Neuronal stem cell (in vitro differentiated cells): ENCODE measurements around the gene THSD4.
A peak's percentile ranks its signal among the peaks of the same experiment; 100 is the strongest.

ENCODE experiments used
- DNase-seq: peaks from one replicate; pipeline ENCODE4 v3.0.0-alpha.2; 2013; ENCODE audit warnings: low spot score
- H2AFZ ChIP-seq: one replicate; pipeline ENCODE4 v1.6.1; 2013; ENCODE audit warnings: mild to moderate bottlenecking, low read length, inconsistent platforms
- H2AK5ac ChIP-seq: 2 replicates; pipeline ENCODE4 v1.6.1; 2013; ENCODE audit warnings: low read depth, mild to moderate bottlenecking, inconsistent platforms, low read length, moderate library complexity, mixed read lengths
- H2BK120ac ChIP-seq: 2 replicates; pipeline ENCODE4 v1.6.1; 2013; ENCODE audit warnings: low read depth, mild to moderate bottlenecking, inconsistent platforms, low read length, moderate library complexity, mixed read lengths
- H2BK12ac ChIP-seq: one replicate; pipeline ENCODE4 v1.6.1; 2013; ENCODE audit warnings: low read length, inconsistent platforms
- H2BK15ac ChIP-seq: 2 replicates; pipeline ENCODE4 v1.6.1; 2013; ENCODE audit warnings: mild to moderate bottlenecking, low read length, inconsistent platforms, mixed read lengths
- H2BK5ac ChIP-seq: one replicate; pipeline ENCODE4 v1.6.1; 2013; ENCODE audit warnings: inconsistent platforms, mild to moderate bottlenecking, low read length, moderate library complexity
- H3K14ac ChIP-seq: one replicate; pipeline ENCODE4 v1.6.1; 2013; ENCODE audit warnings: low read length, inconsistent platforms
- H3K18ac ChIP-seq: 2 replicates; pipeline ENCODE4 v1.6.1; 2013; ENCODE audit warnings: low read length, inconsistent platforms
- H3K23ac ChIP-seq: 2 replicates; pipeline ENCODE4 v1.6.1; 2013; ENCODE audit warnings: low read depth, mild to moderate bottlenecking, mixed read lengths, low read length, inconsistent platforms; ENCODE audit not compliant: poor library complexity
- H3K27ac ChIP-seq: replicated peaks from 3 replicates; pipeline ENCODE4 v1.5.1; 2013; ENCODE audit warnings: low read length, inconsistent platforms
- H3K27me3 ChIP-seq, 3 experiments: 2 replicates each; pipeline ENCODE4 v1.6.1; 2013; ENCODE audit warnings: low read length in 3 of 3, mild to moderate bottlenecking in 2 of 3, inconsistent platforms in 1 of 3, low read depth in 1 of 3, mixed read lengths in 1 of 3, moderate library complexity in 1 of 3; ENCODE audit not compliant: control insufficient read depth in 3 of 3, insufficient read depth in 3 of 3
- H3K36me3 ChIP-seq, 2 donors: replicated peaks in 1 of 2; 2 replicates each; pipeline ENCODE4 v1.6.1; 2013; ENCODE audit warnings: low read length in 2 of 2; ENCODE audit not compliant: control insufficient read depth in 2 of 2, insufficient read depth in 2 of 2
- H3K4ac ChIP-seq: 2 replicates; pipeline ENCODE4 v1.6.1; 2013; ENCODE audit warnings: inconsistent platforms, mild to moderate bottlenecking, low read length, moderate library complexity
- H3K4me1 ChIP-seq, 2 donors: 1 replicate in 1 of 2; 2 replicates in 1 of 2; pipeline ENCODE4 v1.6.1; 2013; ENCODE audit warnings: low read length in 2 of 2, low read depth in 1 of 2; ENCODE audit not compliant: control insufficient read depth in 2 of 2, insufficient read depth in 1 of 2
- H3K4me2 ChIP-seq: one replicate; pipeline ENCODE4 v1.6.1; 2013; ENCODE audit warnings: mild to moderate bottlenecking, low read length, inconsistent platforms; ENCODE audit not compliant: insufficient read depth, poor library complexity, severe bottlenecking
- H3K4me3 ChIP-seq, 2 donors: 2 replicates each; pipeline ENCODE4 v1.5.1; 2013; ENCODE audit warnings: low read length in 2 of 2, mild to moderate bottlenecking in 2 of 2, inconsistent platforms in 1 of 2, moderate library complexity in 1 of 2
- H3K79me1 ChIP-seq: one replicate; pipeline ENCODE4 v1.6.1; 2013; ENCODE audit warnings: low read depth, mild to moderate bottlenecking, inconsistent platforms, low read length, moderate library complexity
- H3K9ac ChIP-seq: one replicate; pipeline ENCODE4 v1.6.1; 2013; ENCODE audit warnings: mild to moderate bottlenecking, low read depth, low read length, inconsistent platforms; ENCODE audit not compliant: poor library complexity
- H3K9me3 ChIP-seq, 2 donors: replicated peaks in 1 of 2; 2 replicates each; pipeline versions ENCODE3 to v1.6.1; 2013; ENCODE audit warnings: low read length in 2 of 2, mild to moderate bottlenecking in 2 of 2, inconsistent platforms in 1 of 2, low read depth in 1 of 2, mixed read lengths in 1 of 2, moderate library complexity in 1 of 2; ENCODE audit not compliant: control insufficient read depth in 2 of 2, insufficient read depth in 1 of 2
- H4K8ac ChIP-seq: one replicate; pipeline ENCODE4 v1.6.1; 2013; ENCODE audit warnings: low read depth, mild to moderate bottlenecking, inconsistent platforms, low read length, moderate library complexity
- H4K91ac ChIP-seq: one replicate; pipeline ENCODE4 v1.6.1; 2013; ENCODE audit warnings: low read length, low read depth, mild to moderate bottlenecking, inconsistent platforms; ENCODE audit not compliant: poor library complexity
- WGBS, 2 donors: extraction: QIAGEN DNeasy Blood & Tissue Kit; methylation state at CpG; one replicate each; pipeline ENCODE4 v1.1.7; 2013; ENCODE audit warnings: missing lambda C conversion rate in 2 of 2, mixed read lengths in 1 of 2; ENCODE audit not compliant: insufficient read length in 2 of 2, insufficient replicate concordance in 1 of 2; ENCODE audit errors: extremely low coverage in 2 of 2; 5-methylcytosine and 5-hydroxymethylcytosine counted together

THSD4 gene

DNA sequence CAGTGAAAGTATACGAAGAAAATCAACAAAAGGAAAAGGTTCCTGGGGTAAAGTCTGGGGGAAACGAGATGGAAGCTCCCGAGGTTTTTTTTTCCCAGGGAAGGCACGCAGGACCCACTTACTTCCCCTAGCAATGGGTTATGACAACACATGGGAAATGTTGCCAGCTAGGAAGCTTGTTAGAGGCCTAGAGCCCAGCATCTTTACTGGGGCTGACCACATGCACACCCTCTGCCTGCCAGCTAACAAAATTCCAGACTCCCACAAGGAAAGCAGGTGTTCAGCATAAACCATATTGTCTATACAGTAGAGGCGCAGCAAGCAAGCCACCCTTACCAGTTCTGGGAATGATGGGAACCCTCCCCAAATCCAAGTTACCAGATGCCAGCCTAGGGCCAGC lies 436.3 kb downstream of the THSD4 start:
- H3K4me2 ChIP-seq = no peak overlapping the region
- no CpG with 5 or more reads among the region's 5 CpGs for WGBS, 2 donors
- H2BK120ac ChIP-seq = no peak overlapping the region
- no peaks in the 10 kb centered on the region for H3K27me3 ChIP-seq
- H3K4me1 ChIP-seq = peaks cover 15 to 18% of the 10 kb centered on the region in 2 donors
- no peak overlapping the region for H3K18ac ChIP-seq
- no peak overlapping the region for H3K9ac ChIP-seq
- DNase-seq = no peak
- no peak overlapping the region for H2BK5ac ChIP-seq
- H3K9me3 ChIP-seq = no peaks in the 10 kb centered on the region
- H3K79me1 ChIP-seq = no peaks in the 10 kb centered on the region
- no peak overlapping the region for H3K27ac ChIP-seq
- H3K14ac ChIP-seq = no peak overlapping the region
- no peak overlapping the region for H3K4me3 ChIP-seq
- no peaks in the 10 kb centered on the region for H3K36me3 ChIP-seq
- H2AFZ ChIP-seq = peak overlapping the region; percentile 21
- H2BK15ac ChIP-seq = no peak overlapping the region
- no peak overlapping the region for H4K8ac ChIP-seq
- H2AK5ac ChIP-seq = no peak overlapping the region
- H3K4ac ChIP-seq = no peak overlapping the region
- H3K23ac ChIP-seq = no peak overlapping the region
- no peak overlapping the region for H4K91ac ChIP-seq
- H2BK12ac ChIP-seq = no peak overlapping the region

DNA sequence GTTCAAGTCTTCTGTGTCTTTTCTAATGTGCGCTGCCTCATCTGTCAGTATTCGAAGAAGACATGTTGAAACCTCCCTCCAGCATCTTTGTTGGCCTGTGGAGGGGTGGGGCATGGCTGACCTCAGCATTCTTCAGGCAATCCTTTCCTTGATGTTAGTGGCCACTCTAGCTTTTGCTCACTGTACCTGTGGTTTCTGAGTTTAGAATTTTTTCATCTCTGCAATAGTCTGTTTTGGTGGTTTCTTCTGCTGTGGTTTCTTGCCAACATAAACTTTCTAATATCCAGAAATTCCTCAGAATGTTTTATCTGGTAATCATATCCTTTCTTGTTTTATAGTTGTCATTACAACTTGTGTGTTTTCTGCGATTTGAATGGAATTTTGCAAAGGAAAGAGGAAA lies 443.8 kb downstream of the THSD4 start:
- Histone ChIP-seq H2BK15ac (no peak overlapping the region), H2AFZ (peak overlapping the region; percentile 1), H3K27me3 (no peaks in the 10 kb centered on the region), H4K8ac (no peak overlapping the region), H3K9me3 (no peaks in the 10 kb centered on the region), H2BK120ac (no peak overlapping the region), H3K4ac (no peak overlapping the region), H3K27ac (no peak overlapping the region), H3K4me2 (no peak overlapping the region), H3K4me1 (no peaks in the 10 kb centered on the region), H3K9ac (no peak overlapping the region), H3K14ac (no peak overlapping the region), H3K23ac (no peak overlapping the region), H4K91ac (no peak overlapping the region), H2BK12ac (no peak overlapping the region), H3K18ac (no peak overlapping the region), H2BK5ac (no peak overlapping the region), H3K79me1 (no peaks in the 10 kb centered on the region), H2AK5ac (no peak overlapping the region), H3K4me3 (no peak overlapping the region), H3K36me3 (no peaks in the 10 kb centered on the region)
- no CpG with 5 or more reads among the region's 3 CpGs for WGBS, 2 donors
- DNase-seq = no peak

DNA sequence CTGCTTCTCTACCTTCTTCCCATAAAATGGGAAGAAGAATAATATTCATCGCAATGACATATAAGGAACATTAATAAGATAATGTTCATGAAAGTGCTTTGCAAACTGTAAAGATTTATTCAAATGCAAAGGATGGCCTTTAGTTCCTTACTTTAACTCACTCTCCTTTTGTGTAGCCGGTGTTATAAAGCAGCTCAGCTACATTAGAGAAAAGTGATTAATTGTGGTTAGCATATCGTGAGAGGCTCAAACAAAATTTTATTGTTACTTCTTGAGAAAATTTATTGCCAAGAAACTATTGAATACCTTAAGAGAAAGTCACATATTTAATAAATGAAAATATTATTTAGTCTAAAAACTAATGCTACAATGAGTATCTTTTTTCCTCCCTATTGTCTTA lies 444.3 kb downstream of the THSD4 start:
- Histone ChIP-seq H3K36me3 (no peaks in the 10 kb centered on the region), H4K8ac (no peak overlapping the region), H3K79me1 (no peaks in the 10 kb centered on the region), H2BK12ac (no peak overlapping the region), H3K27ac (no peak overlapping the region), H3K4me2 (no peak overlapping the region), H2BK120ac (no peak overlapping the region), H3K4me1 (no peaks in the 10 kb centered on the region), H3K9ac (no peak overlapping the region), H3K18ac (no peak overlapping the region), H2AK5ac (no peak overlapping the region), H3K4me3 (no peak overlapping the region), H3K23ac (no peak overlapping the region), H2BK15ac (no peak overlapping the region), H3K14ac (no peak overlapping the region), H3K27me3 (no peaks in the 10 kb centered on the region), H3K9me3 (no peaks in the 10 kb centered on the region), H2BK5ac (no peak overlapping the region), H3K4ac (no peak overlapping the region), H2AFZ (no peak overlapping the region), H4K91ac (no peak overlapping the region)
- DNase-seq = no peak
- WGBS, 2 donors = no CpG with 5 or more reads among the region's 3 CpGs

DNA sequence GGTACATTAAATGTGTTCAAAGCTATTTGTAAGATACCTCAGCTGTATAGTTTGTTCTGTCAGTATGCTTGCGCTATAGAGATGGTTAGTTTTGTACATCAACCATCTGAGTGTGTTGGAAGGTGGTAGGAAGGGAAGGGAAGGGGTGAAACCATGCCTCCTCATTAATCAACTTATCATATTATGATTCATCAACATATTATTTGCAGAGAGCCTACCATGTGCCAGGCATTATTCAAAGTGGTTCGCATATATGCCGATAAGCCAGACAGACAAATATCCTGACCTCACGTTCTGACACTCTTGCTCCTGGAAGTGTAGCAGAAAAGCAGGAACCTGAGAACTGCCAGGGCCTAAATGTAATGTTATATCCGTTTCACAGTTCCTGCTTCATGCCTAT lies 447.0 kb downstream of the THSD4 start:
- no peak overlapping the region for H2AFZ ChIP-seq
- no peak overlapping the region for H3K9ac ChIP-seq
- no peak overlapping the region for H3K4me3 ChIP-seq
- no peak overlapping the region for H4K8ac ChIP-seq
- no CpG with 5 or more reads among the region's 5 CpGs for WGBS, 2 donors
- no peak overlapping the region for H3K27ac ChIP-seq
- no peak overlapping the region for H2BK15ac ChIP-seq
- H3K23ac ChIP-seq = no peak overlapping the region
- H2BK5ac ChIP-seq = no peak overlapping the region
- DNase-seq = no peak
- H4K91ac ChIP-seq = no peak overlapping the region
- no peaks in the 10 kb centered on the region for H3K27me3 ChIP-seq
- no peaks in the 10 kb centered on the region for H3K79me1 ChIP-seq
- no peak overlapping the region for H3K14ac ChIP-seq
- H2BK12ac ChIP-seq = no peak overlapping the region
- no peaks in the 10 kb centered on the region for H3K4me1 ChIP-seq
- H3K4ac ChIP-seq = no peak overlapping the region
- H3K36me3 ChIP-seq = no peaks in the 10 kb centered on the region
- H2BK120ac ChIP-seq = no peak overlapping the region
- H2AK5ac ChIP-seq = no peak overlapping the region
- no peaks in the 10 kb centered on the region for H3K9me3 ChIP-seq
- H3K4me2 ChIP-seq = no peak overlapping the region
- H3K18ac ChIP-seq = no peak overlapping the region
